Fibroblast of lung (primary cell): Measurements from ENCODE around the gene DGKQ.

ENCODE experiments used
- CTCF ChIP-seq, 2 donors: IDR thresholded peaks in 1 of 2; conservative IDR thresholded peaks in 1 of 2; 1 replicate in 1 of 2; 2 replicates in 1 of 2; pipeline ENCODE4 v1.5.1; 2011 to 2012; ENCODE audit warnings: low read length in 2 of 2, control low read depth in 1 of 2, inconsistent platforms in 1 of 2, low read depth in 1 of 2, mild to moderate bottlenecking in 1 of 2
- EZH2 ChIP-seq: IDR thresholded peaks from 2 replicates; pipeline ENCODE4 v1.5.1; 2012; ENCODE audit warnings: low read length, control low read depth, mild to moderate bottlenecking; ENCODE audit errors: missing control alignments

GRCh38 chr4:964346-965025, 8.9 kb downstream of the DGKQ start:
- TF ChIP-seq CTCF (conservative IDR thresholded peaks at IDR 0.05 in 1 of 2, IDR thresholded peaks at IDR 0.05 in 1 of 2; ENCODE audit: low read depth in 1 of 2, low read length in 2 of 2) = no peak
- TF ChIP-seq EZH2 = no peak
